Measurements from ENCODE around the gene AKT1S1. TPM values are rescaled to one million over a fixed set of nuclear protein-coding genes. Genes with fewer than 3 reads are reported as not detected.

Gene AKT1S1
- total RNA-seq, 4 donors from 2014 or later = 16.2 to 31.0 (median 20.4) TPM

- H3K9me3 ChIP-seq = no peaks in the 10 kb centered on the region
- intact Hi-C loops (cut with DNase I) = no loop called here
- H3K36me3 ChIP-seq = peaks cover 32 to 82% (median 39%) of the 10 kb centered on the region in 3 donors
- no peak overlapping the region for H3K27ac ChIP-seq
- no peaks in the 10 kb centered on the region for H3K27me3 ChIP-seq
- DNase-seq = no peak
- no peak for TF ChIP-seq POLR2A (IDR thresholded peaks at IDR 0.05)
- TF ChIP-seq, protein P1, sequence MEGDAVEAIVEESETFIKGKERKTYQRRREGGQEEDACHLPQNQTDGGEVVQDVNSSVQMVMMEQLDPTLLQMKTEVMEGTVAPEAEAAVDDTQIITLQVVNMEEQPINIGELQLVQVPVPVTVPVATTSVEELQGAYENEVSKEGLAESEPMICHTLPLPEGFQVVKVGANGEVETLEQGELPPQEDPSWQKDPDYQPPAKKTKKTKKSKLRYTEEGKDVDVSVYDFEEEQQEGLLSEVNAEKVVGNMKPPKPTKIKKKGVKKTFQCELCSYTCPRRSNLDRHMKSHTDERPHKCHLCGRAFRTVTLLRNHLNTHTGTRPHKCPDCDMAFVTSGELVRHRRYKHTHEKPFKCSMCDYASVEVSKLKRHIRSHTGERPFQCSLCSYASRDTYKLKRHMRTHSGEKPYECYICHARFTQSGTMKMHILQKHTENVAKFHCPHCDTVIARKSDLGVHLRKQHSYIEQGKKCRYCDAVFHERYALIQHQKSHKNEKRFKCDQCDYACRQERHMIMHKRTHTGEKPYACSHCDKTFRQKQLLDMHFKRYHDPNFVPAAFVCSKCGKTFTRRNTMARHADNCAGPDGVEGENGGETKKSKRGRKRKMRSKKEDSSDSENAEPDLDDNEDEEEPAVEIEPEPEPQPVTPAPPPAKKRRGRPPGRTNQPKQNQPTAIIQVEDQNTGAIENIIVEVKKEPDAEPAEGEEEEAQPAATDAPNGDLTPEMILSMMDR (IDR thresholded peaks at IDR 0.05) = no peak
- WGBS, 2 donors = 82 to 90% methylated on average over 10 to 11 of the region's 26 CpGs
- H3K4me3 ChIP-seq = no peak overlapping the region
- peaks cover 8 to 43% (median 22%) of the 10 kb centered on the region in 3 donors for H3K4me1 ChIP-seq
Observed at GRCh38 chr19:49857061-49857837, 19.9 kb downstream of the AKT1S1 start.

DNA sequence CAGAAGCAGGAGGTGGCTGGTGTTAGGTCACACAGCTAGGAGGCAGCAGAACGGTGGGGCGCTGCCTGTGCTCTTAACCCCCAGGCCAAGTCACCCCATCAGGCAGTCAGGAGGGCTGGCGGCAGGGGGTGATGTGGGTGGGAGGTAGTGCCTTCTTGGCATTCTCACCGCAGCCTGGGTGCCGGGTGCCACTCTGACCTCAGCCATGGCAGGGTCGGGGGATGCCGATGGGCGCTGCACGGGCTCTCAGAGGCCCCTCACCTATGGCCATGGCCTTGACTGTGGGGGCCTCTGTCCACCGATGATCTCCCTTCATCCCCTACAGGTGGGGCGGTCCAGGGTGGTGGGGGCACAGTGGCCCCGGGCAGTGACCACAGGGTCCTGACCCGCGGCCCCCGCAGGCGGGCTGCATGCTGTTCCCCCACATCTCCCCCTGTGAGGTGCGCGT is 20.6 kb downstream of the AKT1S1 start:
- peaks cover 26 to 75% (median 37%) of the 10 kb centered on the region in 3 donors for H3K36me3 ChIP-seq
- WGBS, 2 donors = 62 to 100% methylated on average over 4 to 5 of the region's 18 CpGs
- no peak for TF ChIP-seq POLR2A (IDR thresholded peaks at IDR 0.05)
- TF ChIP-seq, protein P1 (IDR thresholded peaks at IDR 0.05) = no peak
- no peak for DNase-seq
- intact Hi-C loops (cut with DNase I) = no loop called here
- no peaks in the 10 kb centered on the region for H3K27me3 ChIP-seq
- H3K4me3 ChIP-seq = no peak overlapping the region
- peaks cover 8 to 48% (median 26%) of the 10 kb centered on the region in 3 donors for H3K4me1 ChIP-seq
- H3K9me3 ChIP-seq = no peaks in the 10 kb centered on the region
- no peak overlapping the region for H3K27ac ChIP-seq

DNA sequence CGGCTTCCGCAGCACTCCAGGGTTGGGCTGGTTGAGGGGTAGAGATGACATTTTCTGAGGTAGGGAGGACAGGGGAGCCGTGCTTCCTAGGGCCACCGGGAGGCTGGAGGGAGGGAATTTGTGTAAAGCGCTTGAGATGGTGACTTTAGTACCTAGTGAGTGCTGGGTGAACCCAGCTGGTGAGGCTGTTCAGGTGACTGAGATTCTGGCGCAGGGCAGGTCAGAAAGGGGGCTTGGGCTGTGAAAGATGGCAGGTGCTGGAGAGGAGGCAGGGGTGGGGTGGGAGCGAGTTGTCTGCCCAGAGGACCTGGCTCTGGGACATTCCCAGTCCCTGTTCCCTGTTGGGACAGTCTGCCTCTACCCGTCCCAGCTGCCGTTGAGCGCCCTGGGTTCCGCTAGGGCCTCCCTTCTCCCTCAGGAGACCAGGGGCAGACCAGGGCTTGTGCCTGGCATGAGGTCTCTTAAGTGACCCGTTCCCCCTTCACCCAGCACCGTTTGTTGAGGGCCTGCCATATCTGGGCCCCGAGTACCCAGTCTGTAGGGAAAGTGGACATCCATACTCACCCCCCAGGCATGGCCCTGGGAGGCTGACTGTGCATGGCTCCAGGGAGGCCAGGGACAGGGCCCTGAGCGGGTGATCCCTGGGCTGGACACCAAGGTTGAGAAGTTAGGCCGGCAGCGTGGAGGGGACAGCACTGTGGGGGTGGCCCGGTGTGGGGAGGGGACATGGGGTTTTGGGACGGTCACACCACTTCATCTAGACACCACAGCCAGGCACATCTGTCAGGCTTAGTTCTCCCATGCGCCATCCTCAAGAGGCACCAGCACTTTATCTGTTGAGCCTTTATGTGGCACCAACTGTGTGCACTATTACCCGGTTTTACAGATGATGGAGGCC is 21.2 kb downstream of the AKT1S1 start:
- intact Hi-C loops (cut with DNase I) = no loop called here
- DNase-seq = no peak
- TF ChIP-seq, protein P1 (IDR thresholded peaks at IDR 0.05) = no peak
- Histone ChIP-seq H3K27me3 (no peaks in the 10 kb centered on the region), H3K9me3 (no peaks in the 10 kb centered on the region), H3K4me3 (no peak overlapping the region), H3K27ac (no peak overlapping the region), H3K36me3 (peaks cover 24 to 68% (median 36%) of the 10 kb centered on the region in 3 donors), H3K4me1 (peaks cover 6 to 42% (median 22%) of the 10 kb centered on the region in 3 donors)
- WGBS, 2 donors = 69 to 82% methylated on average over 7 to 9 of the region's 21 CpGs

DNA sequence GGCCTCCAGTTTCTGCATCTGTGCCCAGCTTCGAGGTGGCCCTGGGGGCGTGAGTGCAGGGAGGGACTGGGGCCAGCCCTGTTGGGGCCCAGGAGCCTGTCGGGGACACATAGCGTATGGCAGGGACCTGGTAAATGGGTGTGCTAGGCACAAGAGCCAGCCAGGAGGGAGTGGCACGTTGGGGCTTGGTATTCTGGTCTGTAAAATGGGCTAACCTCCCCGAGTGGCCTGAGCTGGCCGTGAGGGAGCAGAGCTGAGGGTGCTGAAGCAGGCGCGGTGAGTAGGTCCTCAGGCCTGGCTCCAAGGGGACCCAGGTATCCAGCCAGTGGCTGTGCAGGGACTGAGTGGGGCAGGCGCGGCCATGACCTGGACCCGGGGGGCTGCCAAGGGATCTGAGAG is 21.9 kb downstream of the AKT1S1 start:
- Histone ChIP-seq H3K27me3 (no peaks in the 10 kb centered on the region), H3K36me3 (peaks cover 17 to 62% (median 29%) of the 10 kb centered on the region in 3 donors), H3K27ac (no peak overlapping the region), H3K9me3 (no peaks in the 10 kb centered on the region), H3K4me3 (no peak overlapping the region), H3K4me1 (peaks cover 6 to 37% (median 19%) of the 10 kb centered on the region in 3 donors)
- intact Hi-C loops (cut with DNase I) = no loop called here
- no peak for DNase-seq
- WGBS, 2 donors = 83% methylated on average over 4 of the region's 12 CpGs; no CpG with 5 or more reads in 1 of the 2 donors
- no peak for TF ChIP-seq POLR2A (IDR thresholded peaks at IDR 0.05)
- TF ChIP-seq, protein P1 (IDR thresholded peaks at IDR 0.05) = no peak
